DMS 273 (cell line): ENCODE measurements around the gene SCRN2.

Experiments used
- DNase-seq: peaks from one replicate; lab custom pipeline; 2025; ENCODE audit not compliant: unreplicated experiment; lab: John Stamatoyannopoulos, UW

Gene SCRN2

GRCh38 chr17:47847341-47848197 lies 6.5 kb upstream of the SCRN2 start:
- no peak for DNase-seq

- peak; percentile 29 for DNase-seq
These were observed 5.8 kb upstream of the SCRN2 start for GRCh38 chr17:47846716-47847340.

- no peak for DNase-seq
These were observed 4.6 kb upstream of the SCRN2 start for GRCh38 chr17:47845716-47846075.

- peak; percentile 62 for DNase-seq
These were observed 4.0 kb upstream of the SCRN2 start for GRCh38 chr17:47844814-47845715.

GRCh38 chr17:47844227-47844626 lies 3.2 kb upstream of the SCRN2 start:
- no peak for DNase-seq

- DNase-seq: no peak
These were observed 2.3 kb upstream of the SCRN2 start for GRCh38 chr17:47843391-47843730.

- DNase-seq: no peak
These were observed 617 bp upstream of the SCRN2 start for GRCh38 chr17:47841488-47842291.

GRCh38 chr17:47840001-47840741 lies 902 bp downstream of the SCRN2 start:
- DNase-seq: peak; percentile 58

- DNase-seq: no peak
These were observed 2.0 kb downstream of the SCRN2 start for GRCh38 chr17:47839071-47839470.

GRCh38 chr17:47838636-47839035 lies 2.4 kb downstream of the SCRN2 start:
- no peak for DNase-seq

- DNase-seq: no peak
These were observed 3.6 kb downstream of the SCRN2 start for GRCh38 chr17:47837401-47838039.

GRCh38 chr17:47836601-47837000 lies 4.5 kb downstream of the SCRN2 start:
- DNase-seq: no peak

GRCh38 chr17:47834756-47835155 lies 6.3 kb downstream of the SCRN2 start:
- DNase-seq: no peak

- DNase-seq: no peak
These were observed 9.1 kb downstream of the SCRN2 start for GRCh38 chr17:47831934-47832327.

GRCh38 chr17:47831003-47831933 lies 9.8 kb downstream of the SCRN2 start, which contains the start of the genes LRRC46 and MRPL10:
LRRC46 (plus strand) TSS chr17:47831670; CDS start chr17:47831990, 320 bp downstream.
MRPL10 (minus strand) TSS chr17:47831541; CDS start chr17:47831511, 30 bp downstream.
- DNase-seq: peak; percentile 97

- DNase-seq: no peak
These were observed 10.6 kb downstream of the SCRN2 start for GRCh38 chr17:47830396-47831002.

- DNase-seq: no peak
These were observed 11.2 kb downstream of the SCRN2 start for GRCh38 chr17:47829870-47830269.

- DNase-seq: no peak
These were observed 17.6 kb downstream of the SCRN2 start for GRCh38 chr17:47823519-47823918.
